Omental fat pad (tissue), 4 donors: ENCODE results near the gene MCMBP. TPM values are rescaled to one million over a fixed set of nuclear protein-coding genes. Genes with fewer than 3 reads are reported as not detected.

ENCODE experiments used
- ATAC-seq: fragments of 150-250 bp; one replicate; pipeline ENCODE4 v1.9.1; 2016; ENCODE audit warnings: mild to moderate bottlenecking, moderate library complexity; ENCODE audit not compliant: low FRiP score
- DNase-seq: peaks from one replicate; pipeline ENCODE4 v3.0.0-alpha.2; 2019; ENCODE audit warnings: low spot score
- total RNA-seq, 4 donors: library from RNA; depleted of rRNA; stranded (reverse); fragments of >200 nt; gene quantifications; one replicate each; pipeline ENCODE4 v1.1.0, GENCODE V29; 2016
- TF ChIP-seq, protein P1 (sequence below), 3 donors: fragments of 450-650 bp; IDR thresholded peaks; one replicate each; pipeline ENCODE4 v1.5.1; 2016 to 2017; ENCODE audit warnings: antibody characterized with exemption in 3 of 3, mild to moderate bottlenecking in 3 of 3, moderate library complexity in 2 of 3

MCMBP gene
- total RNA-seq, 4 donors from 2014 or later: 38.6 to 85.1 (median 56.3) TPM

DNA sequence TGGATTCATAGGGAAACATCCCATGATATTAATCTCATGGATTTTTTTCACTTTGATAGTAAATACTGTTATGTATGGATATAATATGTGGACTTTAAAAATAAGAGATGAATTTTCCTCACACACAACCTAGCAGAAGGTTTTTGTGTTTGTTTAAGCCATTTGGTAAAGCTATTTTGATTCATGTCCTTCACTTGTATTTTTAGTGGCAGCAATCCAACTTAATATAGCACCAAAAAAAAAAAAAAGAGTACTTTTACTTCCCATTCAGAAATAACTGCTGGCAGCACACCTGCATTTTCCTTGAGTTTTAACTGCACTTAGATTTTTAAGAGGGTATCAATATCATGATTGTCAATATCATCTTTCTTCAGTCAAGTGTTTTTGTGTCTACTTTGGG, 60.0 kb downstream of the MCMBP start:
- DNase-seq (no peak), ATAC-seq (no peak)
- TF ChIP-seq, protein P1, sequence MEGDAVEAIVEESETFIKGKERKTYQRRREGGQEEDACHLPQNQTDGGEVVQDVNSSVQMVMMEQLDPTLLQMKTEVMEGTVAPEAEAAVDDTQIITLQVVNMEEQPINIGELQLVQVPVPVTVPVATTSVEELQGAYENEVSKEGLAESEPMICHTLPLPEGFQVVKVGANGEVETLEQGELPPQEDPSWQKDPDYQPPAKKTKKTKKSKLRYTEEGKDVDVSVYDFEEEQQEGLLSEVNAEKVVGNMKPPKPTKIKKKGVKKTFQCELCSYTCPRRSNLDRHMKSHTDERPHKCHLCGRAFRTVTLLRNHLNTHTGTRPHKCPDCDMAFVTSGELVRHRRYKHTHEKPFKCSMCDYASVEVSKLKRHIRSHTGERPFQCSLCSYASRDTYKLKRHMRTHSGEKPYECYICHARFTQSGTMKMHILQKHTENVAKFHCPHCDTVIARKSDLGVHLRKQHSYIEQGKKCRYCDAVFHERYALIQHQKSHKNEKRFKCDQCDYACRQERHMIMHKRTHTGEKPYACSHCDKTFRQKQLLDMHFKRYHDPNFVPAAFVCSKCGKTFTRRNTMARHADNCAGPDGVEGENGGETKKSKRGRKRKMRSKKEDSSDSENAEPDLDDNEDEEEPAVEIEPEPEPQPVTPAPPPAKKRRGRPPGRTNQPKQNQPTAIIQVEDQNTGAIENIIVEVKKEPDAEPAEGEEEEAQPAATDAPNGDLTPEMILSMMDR (IDR thresholded peaks at IDR 0.05): no peak

DNA sequence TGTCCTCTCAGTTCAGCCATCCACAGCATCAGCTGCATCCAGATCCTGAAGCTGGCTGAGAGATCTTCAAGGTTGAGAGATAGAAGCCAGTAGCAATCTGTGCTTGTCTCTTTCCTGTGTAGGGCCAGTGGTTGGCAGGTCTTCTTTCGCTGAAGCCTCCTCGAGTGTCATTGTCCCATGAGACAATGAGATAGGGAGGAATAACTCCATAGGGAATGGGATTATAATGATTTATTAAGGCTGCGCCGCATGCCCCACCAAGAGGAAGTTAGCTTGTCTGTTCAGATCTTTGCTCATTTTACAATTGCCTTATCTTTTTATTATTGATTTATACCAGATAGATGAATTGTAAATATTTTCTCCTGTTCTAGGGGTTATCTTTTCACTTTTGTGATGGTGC, 61.5 kb downstream of the MCMBP start:
- DNase-seq (no peak), ATAC-seq (no peak)
- TF ChIP-seq, protein P1 (IDR thresholded peaks at IDR 0.05): no peak

DNA sequence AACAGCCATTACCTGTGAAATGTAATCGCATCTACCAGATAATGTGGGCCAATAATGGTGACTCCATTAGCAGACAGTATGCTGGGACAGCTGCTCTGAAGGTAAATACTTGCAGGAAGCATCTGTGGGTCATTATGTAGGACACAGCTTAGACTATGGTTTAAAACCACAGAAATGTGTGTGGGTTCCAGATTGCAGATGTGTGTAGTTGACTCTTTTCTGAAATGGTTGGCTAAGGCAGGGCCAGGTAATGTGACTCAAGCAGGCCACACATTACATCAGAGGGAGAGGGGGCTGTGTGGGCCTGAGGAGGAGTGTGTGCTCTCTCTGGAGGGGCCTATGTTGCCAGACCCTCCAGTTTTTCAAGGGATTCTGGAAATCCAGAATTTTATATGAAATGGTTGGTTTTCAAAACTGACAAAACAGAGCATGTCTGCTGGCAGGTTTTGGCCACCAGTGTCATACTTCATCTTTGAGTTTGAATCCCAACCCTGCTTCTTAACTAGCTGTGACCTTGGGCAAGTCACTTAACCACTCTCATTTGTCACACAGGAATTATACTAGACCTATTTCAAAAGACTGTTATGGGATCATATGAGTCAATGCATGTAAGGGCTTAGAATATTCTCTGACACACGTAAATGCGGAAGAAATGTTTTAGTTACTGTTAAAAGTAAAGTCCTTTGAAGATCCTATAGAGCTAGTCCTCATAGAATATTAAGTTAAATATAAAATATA, 64.5 kb downstream of the MCMBP start:
- ATAC-seq: no peak
- no peak for DNase-seq
- TF ChIP-seq, protein P1 (IDR thresholded peaks at IDR 0.05): no peak

DNA sequence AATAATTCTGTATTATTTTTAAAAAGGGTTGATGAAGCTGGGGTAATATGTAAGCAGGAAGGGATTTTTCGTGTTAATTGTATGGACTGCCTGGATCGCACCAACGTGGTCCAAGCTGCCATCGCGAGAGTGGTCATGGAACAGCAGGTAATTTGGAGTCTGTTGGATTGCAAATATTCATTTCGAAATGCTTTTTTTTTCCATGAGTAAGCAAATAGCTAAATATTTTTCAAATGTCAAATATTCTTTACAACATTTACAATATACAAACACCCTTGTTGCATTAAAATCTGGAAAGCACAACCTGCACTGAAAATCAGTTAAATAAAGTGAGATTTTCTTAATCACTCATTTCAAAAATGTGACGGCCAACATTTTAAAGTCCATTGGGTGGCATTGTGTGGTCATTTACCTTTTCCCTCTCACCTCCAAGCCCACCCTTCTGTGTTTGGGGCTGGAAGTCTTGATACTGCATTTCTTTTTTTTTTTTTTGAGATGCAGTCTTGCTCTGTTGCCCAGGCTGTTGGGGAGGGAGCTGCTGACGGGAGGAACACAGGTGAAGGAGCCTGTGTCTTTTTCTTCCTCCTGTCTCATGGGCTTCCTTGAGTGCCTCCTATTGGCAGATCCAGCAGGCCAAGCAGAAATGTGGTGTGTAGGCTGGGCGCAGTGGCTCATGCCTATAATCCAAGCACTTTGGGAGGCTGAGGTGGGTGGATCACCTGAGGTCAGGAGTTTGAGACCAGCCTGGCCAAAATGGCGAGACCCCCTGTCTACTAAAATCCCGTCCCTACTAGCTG, 66.1 kb downstream of the MCMBP start:
- no peak for DNase-seq
- TF ChIP-seq, protein P1 (IDR thresholded peaks at IDR 0.05): no peak

DNA sequence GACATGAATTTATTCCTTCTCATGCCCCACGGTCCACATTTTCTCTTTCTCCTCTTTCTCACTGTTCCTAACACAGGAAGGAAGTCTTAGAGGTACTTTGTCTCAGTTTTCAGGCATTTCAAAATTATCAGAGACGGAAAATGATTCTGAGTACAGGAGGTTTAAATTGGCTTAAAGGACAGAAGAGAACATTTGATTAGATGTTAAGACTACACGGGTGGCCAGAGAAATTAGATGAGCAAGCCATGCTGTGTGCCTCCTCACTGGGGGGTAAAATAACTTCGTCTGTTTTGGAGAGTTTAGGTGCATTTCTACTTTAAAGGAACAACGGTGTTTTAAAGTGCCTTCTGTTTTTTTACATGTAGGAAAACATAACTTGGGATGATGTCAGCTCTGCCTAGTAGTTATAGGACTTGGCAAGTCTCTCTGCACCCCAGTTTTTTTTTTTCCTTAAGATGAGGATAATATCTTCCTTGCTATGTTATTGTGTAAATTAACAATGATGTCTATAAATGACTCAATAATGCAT, 66.9 kb downstream of the MCMBP start:
- no peak for ATAC-seq
- TF ChIP-seq, protein P1 (IDR thresholded peaks at IDR 0.05): no peak
- DNase-seq: no peak

More for the DNA sequence above, 66.1 kb downstream of the MCMBP start:
- ATAC-seq: no peak

DNA sequence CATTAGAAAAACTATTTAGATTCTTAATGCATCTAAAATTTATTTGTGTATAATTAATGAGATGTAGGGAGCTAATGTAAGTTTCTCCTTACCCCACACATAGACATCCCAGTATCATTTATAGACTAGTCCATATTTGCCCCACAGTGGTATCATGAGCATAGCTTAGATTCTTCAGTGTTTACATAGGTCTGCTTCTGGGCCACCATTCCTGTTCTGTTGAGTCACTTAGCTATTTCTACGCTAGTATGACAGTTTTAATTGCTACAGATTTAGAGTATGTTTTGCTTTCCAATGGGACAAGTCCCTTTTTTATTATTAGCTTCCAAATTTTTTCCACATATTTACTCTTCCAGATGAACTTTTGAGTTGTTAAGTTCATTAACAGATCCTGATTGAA, 69.4 kb downstream of the MCMBP start:
- DNase-seq: no peak
- ATAC-seq: no peak
- TF ChIP-seq, protein P1 (IDR thresholded peaks at IDR 0.05): no peak
